Spleen (tissue), 7 donors: ENCODE results near the gene GABRB1.

Source experiments
- POLR2A ChIP-seq, 3 donors: fragments of 450-650 bp; IDR thresholded peaks; one replicate each; pipeline ENCODE4 v1.5.1; 2017; ENCODE audit warnings: antibody characterized with exemption in 3 of 3, mild to moderate bottlenecking in 1 of 3
- POLR2AphosphoS5 ChIP-seq, 3 donors: sonication (generic); formaldehyde crosslinking; IDR thresholded peaks; one replicate each; pipeline ENCODE4 v1.5.1; 2017; ENCODE audit warnings: antibody characterized with exemption in 3 of 3
- TF ChIP-seq, protein P1 (sequence below), 11 experiments: fragments of 200-600 bp in 7 of 11; fragments of 450-650 bp in 4 of 11; sonication (generic) in 4 of 11; IDR thresholded peaks in 8 of 11; conservative IDR thresholded peaks in 3 of 11; 1 replicate in 7 of 11; 2 replicates in 4 of 11; pipeline versions ENCODE4 v1.4.0 to v1.8.0; 2016 to 2021; ENCODE audit warnings: antibody characterized with exemption in 11 of 11, inconsistent platforms in 4 of 11, mild to moderate bottlenecking in 1 of 11
- donor health status: DM: no; HTN: no; CAD: no; lungs with moderate emphysema.
- donor health status: DM: no; HTN: no; CAD: no.
- donor health status: DM: no; HTN: no; CAD: no.

DNA sequence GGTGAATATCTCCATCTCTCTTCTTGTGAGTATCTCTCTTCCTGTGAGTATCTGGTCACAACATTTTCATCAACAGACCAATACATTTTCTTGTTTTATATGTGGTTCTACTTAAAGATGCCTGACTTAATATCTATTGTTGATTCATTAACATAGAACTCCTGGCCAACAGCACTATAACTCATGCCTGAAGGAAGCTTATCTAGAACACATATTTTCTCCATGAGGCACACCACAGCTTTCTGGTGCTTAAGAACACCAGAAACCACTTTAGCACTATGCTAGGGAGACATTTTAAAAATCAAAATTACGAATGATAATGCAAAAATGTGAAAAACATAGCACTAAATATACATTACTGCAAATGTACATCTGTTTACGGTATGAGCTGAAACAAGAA, 190.4 kb downstream of the GABRB1 start:
- TF ChIP-seq, protein P1, sequence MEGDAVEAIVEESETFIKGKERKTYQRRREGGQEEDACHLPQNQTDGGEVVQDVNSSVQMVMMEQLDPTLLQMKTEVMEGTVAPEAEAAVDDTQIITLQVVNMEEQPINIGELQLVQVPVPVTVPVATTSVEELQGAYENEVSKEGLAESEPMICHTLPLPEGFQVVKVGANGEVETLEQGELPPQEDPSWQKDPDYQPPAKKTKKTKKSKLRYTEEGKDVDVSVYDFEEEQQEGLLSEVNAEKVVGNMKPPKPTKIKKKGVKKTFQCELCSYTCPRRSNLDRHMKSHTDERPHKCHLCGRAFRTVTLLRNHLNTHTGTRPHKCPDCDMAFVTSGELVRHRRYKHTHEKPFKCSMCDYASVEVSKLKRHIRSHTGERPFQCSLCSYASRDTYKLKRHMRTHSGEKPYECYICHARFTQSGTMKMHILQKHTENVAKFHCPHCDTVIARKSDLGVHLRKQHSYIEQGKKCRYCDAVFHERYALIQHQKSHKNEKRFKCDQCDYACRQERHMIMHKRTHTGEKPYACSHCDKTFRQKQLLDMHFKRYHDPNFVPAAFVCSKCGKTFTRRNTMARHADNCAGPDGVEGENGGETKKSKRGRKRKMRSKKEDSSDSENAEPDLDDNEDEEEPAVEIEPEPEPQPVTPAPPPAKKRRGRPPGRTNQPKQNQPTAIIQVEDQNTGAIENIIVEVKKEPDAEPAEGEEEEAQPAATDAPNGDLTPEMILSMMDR (IDR thresholded peaks at IDR 0.05 in 8 of 11, conservative IDR thresholded peaks at IDR 0.05 in 3 of 11), result no peak
- no peak for TF ChIP-seq POLR2AphosphoS5 (IDR thresholded peaks at IDR 0.05)
- no peak for TF ChIP-seq POLR2A (IDR thresholded peaks at IDR 0.05)
